ENCODE measurements around the gene CRYGC.

Gene CRYGC

GRCh38 chr2:208092093-208092832 is 37.4 kb downstream of the CRYGC start:
- DNase-seq = no peak

DNA sequence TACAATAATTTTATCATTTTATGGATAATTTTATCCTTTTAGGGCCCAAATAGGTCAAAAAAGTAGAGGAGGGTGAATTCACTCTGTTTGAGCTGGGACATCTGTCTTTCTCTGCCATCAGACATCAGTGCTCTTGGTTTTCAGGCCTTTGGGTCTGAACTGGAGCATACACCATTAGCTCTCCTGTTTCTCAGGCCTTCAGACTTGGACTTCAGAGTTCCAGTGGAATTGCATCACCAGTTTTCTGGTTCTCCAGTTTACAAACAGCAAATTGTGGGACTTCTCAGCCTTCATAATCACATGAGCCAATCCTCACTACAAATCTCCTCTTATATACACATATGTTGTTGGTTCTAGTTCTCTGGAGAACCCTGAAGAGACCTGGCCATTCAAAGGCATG is 39.2 kb downstream of the CRYGC start:
- no peak for DNase-seq

DNA sequence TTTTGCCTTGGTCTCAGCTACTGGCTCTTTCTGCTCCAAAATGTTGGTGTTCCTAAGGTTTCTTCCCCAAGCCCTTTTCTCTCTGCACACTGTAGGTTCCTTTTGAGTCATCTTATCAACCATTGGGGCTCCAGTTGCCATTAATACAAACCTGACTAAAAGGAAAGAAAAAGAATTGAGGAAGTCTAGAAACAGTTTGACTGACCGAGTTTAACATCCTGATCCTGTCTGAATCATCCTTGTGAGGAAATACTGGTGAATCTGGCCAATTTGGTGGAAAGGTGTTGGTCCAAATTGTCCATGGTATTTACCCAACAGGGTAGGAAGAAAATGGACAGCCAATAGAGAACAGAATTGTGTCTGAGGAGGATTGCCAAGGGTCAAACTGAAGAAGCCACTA is 43.6 kb downstream of the CRYGC start:
- no peak for DNase-seq

GRCh38 chr2:208083807-208084206 is 45.8 kb downstream of the CRYGC start:
- DNase-seq = no peak
